Measurements from ENCODE around the gene RCOR1.
"Not testable (repeated sequence)": the region's sequence is repeated elsewhere in the genome, so short reads cannot be mapped to it uniquely, and the experiment has no call there.

RCOR1 gene

GRCh38 chr14:102625564-102626296 is 33.3 kb downstream of the RCOR1 start:
- DNase-seq (ENCODE audit: low read depth in 1 of 2, low spot score in 1 of 2): no peak

DNA sequence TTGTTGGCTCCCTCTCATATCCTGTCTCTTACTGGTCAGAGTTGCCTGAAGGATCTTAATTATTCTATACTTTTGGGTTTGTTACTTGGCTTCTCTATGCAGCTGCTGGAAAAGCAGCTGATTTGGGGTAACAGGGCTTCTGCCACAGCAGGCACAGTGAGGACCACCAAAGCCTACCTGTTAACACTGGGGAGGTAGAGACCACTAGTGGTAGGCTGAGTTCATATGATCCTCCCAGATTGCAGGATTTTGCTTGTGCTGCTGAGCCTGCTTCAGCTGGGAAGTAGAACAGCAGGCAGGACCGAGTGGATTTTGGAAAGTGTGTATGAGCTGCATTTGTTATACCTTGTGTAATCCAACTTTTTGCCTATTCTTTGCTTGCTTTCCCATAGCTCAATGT is 34.1 kb downstream of the RCOR1 start:
- no peak for DNase-seq (ENCODE audit: low read depth in 1 of 2, low spot score in 1 of 2)

DNA sequence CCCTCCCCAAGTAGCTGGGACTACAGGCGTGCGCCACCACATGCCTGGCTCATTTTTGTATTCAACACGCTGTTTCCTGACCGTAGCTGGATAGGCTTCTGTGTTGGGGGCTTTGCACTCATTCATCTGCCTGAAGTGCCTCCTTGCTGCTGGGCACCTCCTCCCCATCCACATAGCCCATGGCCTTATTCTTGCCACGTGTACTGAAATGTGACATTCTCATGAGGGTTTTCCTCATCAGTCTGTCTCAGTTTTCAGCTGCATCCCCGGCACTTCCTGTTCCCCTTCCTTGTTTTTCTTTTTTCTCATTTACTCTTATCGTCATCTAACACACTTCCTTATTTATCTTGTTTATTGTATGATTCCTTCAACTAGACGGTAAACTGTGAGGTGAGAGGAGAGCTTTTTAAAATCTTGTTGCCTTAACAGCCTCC is 36.6 kb downstream of the RCOR1 start:
- no peak for DNase-seq (ENCODE audit: low read depth in 1 of 2, low spot score in 1 of 2)

DNA sequence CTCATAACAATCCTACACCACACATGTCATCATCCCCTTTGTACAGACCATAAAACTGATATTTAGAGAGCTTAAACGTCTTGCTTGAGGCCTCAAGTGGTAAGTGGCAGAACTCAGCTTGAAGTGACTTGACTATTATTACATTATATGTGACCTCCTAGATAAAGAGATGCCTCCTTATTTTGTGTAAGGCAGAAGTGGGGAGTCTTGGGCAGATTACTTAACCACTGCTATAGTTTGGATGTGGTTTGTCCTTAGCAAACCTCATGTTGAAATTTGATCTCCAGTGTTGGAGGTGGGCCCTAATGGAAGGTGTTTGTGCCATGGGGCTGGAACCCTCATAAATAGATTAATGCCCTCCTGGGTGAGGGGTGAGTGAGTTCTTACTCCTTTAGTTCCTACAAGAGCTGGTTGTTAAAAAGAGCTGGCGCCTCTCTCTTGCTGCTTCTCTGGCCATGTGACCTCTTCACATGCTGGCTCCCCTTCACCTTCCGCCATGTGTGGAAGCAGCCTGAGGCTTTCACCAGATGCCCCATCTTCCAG is 37.4 kb downstream of the RCOR1 start:
- no peak for DNase-seq (ENCODE audit: low read depth in 1 of 2, low spot score in 1 of 2)

DNA sequence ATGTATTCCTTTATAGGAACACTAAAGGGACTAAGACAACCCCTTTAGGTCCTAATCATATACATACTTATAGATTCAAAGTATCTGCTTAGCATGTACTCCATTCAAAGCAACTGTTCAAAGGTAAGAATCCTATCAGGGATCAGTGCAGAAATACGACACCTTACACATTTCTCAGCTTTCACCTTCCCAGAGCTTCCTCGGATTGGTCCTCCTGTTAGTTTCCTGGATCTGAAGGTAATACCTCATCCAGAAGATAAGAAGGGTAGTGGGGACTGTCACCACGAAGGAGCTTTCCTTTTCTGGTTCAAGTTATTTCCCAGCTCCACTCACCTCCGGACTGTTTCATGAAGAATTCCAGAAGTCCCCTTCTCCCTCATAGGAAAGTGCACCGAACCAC is 38.0 kb downstream of the RCOR1 start:
- DNase-seq (ENCODE audit: low read depth in 1 of 2, low spot score in 1 of 2): no peak

DNA sequence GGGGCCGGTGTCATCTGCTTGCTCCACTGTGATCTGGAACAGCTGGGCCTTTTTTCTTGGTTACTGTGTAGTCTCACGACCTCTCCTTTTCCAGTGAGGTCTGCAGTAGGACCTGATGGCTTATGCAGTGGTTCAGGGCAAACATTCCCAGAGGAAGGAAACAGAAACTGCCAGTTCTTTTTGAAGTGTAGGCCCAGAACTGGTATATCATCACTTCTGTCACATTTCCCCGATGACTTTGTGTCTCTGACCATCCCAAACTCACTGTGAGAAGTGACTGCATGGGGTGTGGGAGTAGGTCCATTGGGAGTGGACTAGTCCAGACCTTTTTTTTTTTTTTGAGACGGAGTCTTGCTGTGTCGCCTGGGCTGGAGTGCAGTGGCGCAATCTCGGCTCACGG is 38.4 kb downstream of the RCOR1 start:
- DNase-seq (ENCODE audit: low read depth in 1 of 2, low spot score in 1 of 2): no peak

DNA sequence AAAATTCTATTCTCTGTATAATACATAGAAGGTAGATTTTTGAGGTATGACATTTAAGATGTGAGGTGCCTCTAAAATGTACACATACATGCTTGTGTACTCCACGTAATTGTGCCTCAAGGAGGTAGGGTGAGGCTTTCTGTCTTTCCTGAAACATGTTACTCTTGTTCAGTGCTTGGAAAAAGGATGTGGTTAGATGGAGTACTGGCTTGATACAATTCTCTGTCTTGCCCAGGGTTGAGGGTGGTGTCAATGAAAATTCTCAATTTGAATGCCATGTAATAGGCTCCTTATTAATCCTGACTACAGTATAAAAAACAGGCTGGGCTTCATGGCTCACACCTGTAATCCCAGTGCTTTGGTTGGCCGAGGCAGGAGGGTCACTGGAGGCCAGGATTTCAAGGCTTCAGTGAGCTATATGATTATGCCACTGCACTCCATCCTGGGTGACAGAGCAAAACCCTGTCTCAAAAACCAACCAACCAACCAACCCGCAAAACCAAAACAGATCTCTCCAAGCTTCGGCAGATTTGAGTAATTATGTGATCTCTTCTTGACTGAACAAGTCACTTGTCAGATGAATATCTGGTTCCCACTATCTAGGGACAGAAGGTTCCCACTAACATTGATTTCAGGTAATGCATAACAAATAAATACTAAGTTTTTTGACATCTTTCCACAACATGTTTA is 41.6 kb downstream of the RCOR1 start:
- DNase-seq (ENCODE audit: low read depth in 1 of 2, low spot score in 1 of 2): no peak

GRCh38 chr14:102639611-102640010 is 47.2 kb downstream of the RCOR1 start:
- DNase-seq (ENCODE audit: low read depth in 1 of 2, low spot score in 1 of 2): not testable (repeated sequence)

- no peak for DNase-seq (ENCODE audit: low read depth in 1 of 2, low spot score in 1 of 2)
These were observed 52.1 kb downstream of the RCOR1 start for GRCh38 chr14:102644523-102644922.

- DNase-seq (ENCODE audit: low read depth in 1 of 2, low spot score in 1 of 2): no peak
These were observed 53.4 kb downstream of the RCOR1 start for GRCh38 chr14:102645746-102646440.

GRCh38 chr14:102646615-102647014 is 54.2 kb downstream of the RCOR1 start:
- DNase-seq (ENCODE audit: low read depth in 1 of 2, low spot score in 1 of 2): no peak

DNA sequence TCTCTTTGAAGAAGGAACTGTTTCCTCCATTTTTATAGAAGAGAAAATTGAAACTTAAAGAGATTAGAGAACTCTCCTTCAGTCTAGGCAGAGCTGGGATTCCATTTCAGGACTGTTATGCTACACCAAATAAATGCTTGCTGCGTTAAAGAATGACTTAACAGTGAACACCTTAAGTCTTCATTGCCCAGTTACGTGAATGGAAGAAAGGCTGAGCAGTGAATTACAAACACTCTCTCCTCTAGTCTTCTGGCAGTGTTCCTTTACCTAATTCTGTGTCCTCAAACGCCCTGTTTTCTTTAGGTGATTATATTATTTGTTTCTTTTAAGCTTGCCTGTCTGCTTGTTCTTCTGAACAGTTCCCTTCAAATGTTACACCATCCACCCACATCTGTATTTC is 59.7 kb downstream of the RCOR1 start:
- no peak for DNase-seq (ENCODE audit: low read depth in 1 of 2, low spot score in 1 of 2)

GRCh38 chr14:102654298-102654697 is 61.8 kb downstream of the RCOR1 start:
- peak in 1 of 2 donors; percentile 10 for DNase-seq (ENCODE audit: low read depth in 1 of 2, low spot score in 1 of 2)

- DNase-seq (ENCODE audit: low read depth in 1 of 2, low spot score in 1 of 2): no peak
These were observed 62.7 kb downstream of the RCOR1 start for GRCh38 chr14:102655137-102655536.

DNA sequence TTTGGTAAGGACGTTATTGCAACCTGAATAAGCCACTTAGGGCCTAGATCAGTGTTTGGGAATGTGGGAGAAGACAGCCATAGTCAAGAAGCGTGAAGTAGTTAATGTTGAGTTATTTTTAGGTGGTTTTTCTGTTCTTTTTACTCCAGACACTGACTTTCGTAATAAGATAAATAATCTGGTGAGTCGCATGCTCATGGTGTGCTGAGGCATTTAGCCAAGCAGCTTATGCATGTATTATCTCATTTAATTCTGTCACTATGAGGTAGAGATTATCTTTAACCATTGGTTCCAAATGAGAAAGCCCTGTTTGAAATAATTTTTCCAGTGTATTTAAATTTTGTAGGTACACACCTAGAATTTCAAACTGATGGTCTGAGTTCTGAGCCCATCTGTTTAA is 67.3 kb downstream of the RCOR1 start:
- DNase-seq (ENCODE audit: low read depth in 1 of 2, low spot score in 1 of 2): no peak

- DNase-seq (ENCODE audit: low read depth in 1 of 2, low spot score in 1 of 2): no peak
These were observed 69.2 kb downstream of the RCOR1 start for GRCh38 chr14:102661614-102662013.

DNA sequence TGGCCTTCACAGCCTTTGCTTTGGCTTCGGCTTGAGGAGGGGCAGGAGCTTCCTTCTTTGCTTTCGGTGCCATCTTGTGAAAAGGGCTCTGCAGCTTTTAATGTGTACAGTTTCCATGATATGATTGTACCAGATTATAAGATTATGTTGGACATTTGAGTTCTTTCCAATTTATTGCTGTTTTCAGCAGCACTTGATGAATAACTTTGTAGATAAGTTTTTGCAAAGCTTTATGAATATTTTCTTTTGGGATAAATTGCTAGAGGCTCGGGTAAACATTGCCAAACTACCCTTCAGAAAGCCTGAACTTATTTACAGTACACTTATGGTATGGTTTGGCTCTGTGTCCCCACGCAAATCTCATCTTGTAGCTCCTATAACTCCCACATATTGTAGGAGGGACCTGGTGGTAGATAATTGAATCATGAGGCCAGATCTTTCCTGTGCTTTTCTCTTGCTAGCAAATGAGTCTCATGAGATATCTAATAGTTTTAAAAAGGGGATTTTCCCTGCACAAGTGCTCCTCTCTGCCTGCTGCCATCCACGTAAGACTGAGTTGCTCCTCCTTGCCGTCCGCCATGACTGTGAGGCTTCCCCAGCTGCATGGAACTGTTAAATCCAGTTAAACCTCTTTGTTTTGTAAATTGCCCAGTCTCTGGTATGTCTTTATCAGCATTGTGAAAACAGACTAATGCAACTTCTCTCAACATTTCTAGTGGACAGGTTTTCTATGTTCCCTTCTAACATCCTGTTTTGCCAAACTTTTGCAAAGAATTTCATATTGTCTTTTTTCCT is 70.4 kb downstream of the RCOR1 start:
- no peak for DNase-seq (ENCODE audit: low read depth in 1 of 2, low spot score in 1 of 2)

DNA sequence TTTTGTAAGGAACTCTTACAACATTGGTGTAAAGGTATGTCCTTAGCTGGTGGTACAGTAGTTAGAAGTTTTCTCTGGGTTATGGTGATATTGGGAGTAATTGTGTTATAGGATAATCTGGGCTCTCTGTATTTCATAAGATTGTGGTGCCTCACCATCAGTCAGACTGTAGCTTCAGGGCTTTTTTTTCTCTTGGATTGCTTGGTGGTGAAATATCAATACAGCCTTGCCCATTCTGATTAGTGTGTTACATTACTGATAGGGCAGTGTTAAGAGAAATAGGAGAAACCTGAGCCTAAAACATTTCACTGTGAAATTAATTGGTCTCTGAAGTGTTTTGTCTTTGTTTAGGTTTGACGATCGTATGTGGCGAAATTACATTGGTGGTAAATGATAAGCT is 71.0 kb downstream of the RCOR1 start:
- no peak for DNase-seq (ENCODE audit: low read depth in 1 of 2, low spot score in 1 of 2)

DNA sequence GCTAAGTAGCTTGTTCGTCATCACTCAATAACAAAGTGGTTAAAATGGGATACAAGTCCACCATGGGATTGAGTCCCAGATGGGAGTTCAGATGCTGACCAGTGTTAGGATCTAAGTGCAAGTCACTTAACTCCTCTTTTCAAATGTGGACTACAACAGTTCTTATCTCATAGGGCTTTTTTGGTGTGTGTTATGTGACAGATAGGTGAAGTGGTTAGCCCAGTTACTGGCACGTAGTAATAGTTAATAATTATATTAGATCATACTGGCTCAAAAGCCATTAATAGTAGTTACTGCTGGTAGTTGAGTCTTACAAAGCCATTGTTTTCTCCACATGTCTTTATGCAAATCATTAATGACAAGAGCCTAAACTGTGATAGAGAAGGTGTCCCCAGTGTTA is 73.2 kb downstream of the RCOR1 start:
- no peak for DNase-seq (ENCODE audit: low read depth in 1 of 2, low spot score in 1 of 2)

DNA sequence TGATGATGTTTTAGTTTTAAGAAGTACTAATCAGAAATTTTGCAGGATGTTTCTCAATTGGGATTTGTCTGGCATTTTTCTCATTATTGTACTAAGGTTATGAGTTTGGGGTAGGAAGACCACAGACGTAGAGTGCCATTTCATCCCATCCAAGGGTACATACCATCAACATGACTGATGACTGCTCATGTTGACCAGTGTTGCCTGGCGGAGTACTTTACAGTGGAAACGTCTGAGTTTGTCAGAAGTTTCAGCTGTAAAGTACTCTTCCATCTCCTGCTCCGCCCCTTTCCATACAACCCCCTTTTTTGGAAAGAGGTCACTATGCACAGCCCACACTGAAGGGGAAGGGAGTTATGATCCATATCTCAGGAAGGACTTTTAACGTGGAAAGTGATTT is 74.2 kb downstream of the RCOR1 start:
- no peak for DNase-seq (ENCODE audit: low read depth in 1 of 2, low spot score in 1 of 2)

DNA sequence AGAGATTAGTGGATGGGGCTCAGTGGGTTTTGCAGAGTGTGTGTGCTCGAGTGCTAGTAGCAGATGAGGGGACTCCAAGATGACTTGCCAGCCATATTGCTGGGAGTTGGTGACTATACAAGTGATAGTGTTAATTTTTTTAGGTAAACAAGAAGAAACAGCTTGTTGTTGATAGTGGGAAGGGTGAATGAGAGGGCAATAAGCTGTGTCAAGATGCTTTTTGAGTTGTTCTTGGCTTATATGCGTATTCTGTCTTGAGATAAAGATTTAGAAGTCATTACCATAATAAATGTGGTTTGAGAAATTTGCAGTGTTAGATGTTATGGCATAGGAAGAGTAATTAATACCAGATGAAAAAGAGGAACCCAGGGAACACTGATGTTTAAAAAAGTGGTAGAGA is 75.3 kb downstream of the RCOR1 start:
- DNase-seq (ENCODE audit: low read depth in 1 of 2, low spot score in 1 of 2): no peak
